GM19468 (cell line): ENCODE measurements around the gene NOTCH3.

Experiments used
- ATAC-seq: cut with Tn5 transposase; IDR thresholded peaks from one replicate; pipeline ENCODE4 v1.9.1; 2021; ENCODE audit warnings: mild to moderate bottlenecking, moderate library complexity, moderate number of reproducible peaks; ENCODE audit not compliant: unreplicated experiment; ENCODE audit errors: extremely low read depth

Gene NOTCH3

GRCh38 chr19:15200553-15201364, at the start of gene NOTCH3:
Gene NOTCH3 (minus strand): TSS chr19:15200995. CDS start chr19:15200905, 90 bp downstream.
- no peak for ATAC-seq

GRCh38 chr19:15250640-15250993, 49.8 kb upstream of the NOTCH3 start:
- ATAC-seq, result no peak

GRCh38 chr19:15249972-15250639, 49.3 kb upstream of the NOTCH3 start:
- ATAC-seq, result no peak

- no peak for ATAC-seq
These were observed 48.7 kb upstream of the NOTCH3 start for GRCh38 chr19:15249528-15249874.

- ATAC-seq, result no peak
These were observed 48.1 kb upstream of the NOTCH3 start for GRCh38 chr19:15248648-15249527.

GRCh38 chr19:15248106-15248505, 47.3 kb upstream of the NOTCH3 start:
- no peak for ATAC-seq

GRCh38 chr19:15247107-15248014, 46.6 kb upstream of the NOTCH3 start:
- ATAC-seq, result no peak

GRCh38 chr19:15246198-15246481, 45.3 kb upstream of the NOTCH3 start:
- ATAC-seq, result no peak

- no peak for ATAC-seq
These were observed 44.8 kb upstream of the NOTCH3 start for GRCh38 chr19:15245370-15246197.

GRCh38 chr19:15244808-15245207, 44.0 kb upstream of the NOTCH3 start:
- no peak for ATAC-seq

- no peak for ATAC-seq
These were observed 43.5 kb upstream of the NOTCH3 start for GRCh38 chr19:15244106-15244803.

- ATAC-seq, result no peak
These were observed 42.6 kb upstream of the NOTCH3 start for GRCh38 chr19:15243236-15243957.

GRCh38 chr19:15241259-15241910, 40.6 kb upstream of the NOTCH3 start:
- ATAC-seq, result no peak

- ATAC-seq, result no peak
These were observed 39.7 kb upstream of the NOTCH3 start for GRCh38 chr19:15240515-15240914.

GRCh38 chr19:15239337-15239949, 38.6 kb upstream of the NOTCH3 start:
- ATAC-seq, result no peak

GRCh38 chr19:15238639-15239155, 37.9 kb upstream of the NOTCH3 start:
- ATAC-seq, result no peak
